Activated CD8-positive, alpha-beta T cell treated with anti-CD3 and anti-CD28 coated beads for 36 hours (primary cell): ENCODE measurements around the gene PTPN6. TPM values are rescaled to one million over a fixed set of nuclear protein-coding genes. Genes with fewer than 3 reads are reported as not detected.

Experiments
- ATAC-seq: fragments of 200-7000 bp; cut with Tn5 transposase; one replicate; pipeline ENCODE4 v1.10.0; 2021; ENCODE audit warnings: mild to moderate bottlenecking, moderate library complexity
- CTCF ChIA-PET: fragments of 350-600 bp; sonication (Branson Sonifier 250); formaldehyde crosslinking; loops from one replicate; lab custom pipeline; 2021; ENCODE audit warnings: antibody characterized with exemption; lab: Charles Lee
- POLR2A ChIA-PET: fragments of 350-600 bp; sonication (Branson Sonifier 250); formaldehyde crosslinking; loops from one replicate; lab custom pipeline; 2021; ENCODE audit warnings: antibody characterized with exemption; lab: Charles Lee
- DNase-seq: peaks from one replicate; pipeline ENCODE4 v3.0.0-alpha.2; 2020
- H3K27ac Mint-ChIP-seq: one replicate; pipeline ENCODE4 v1.8.0; 2021; ENCODE audit warnings: mild to moderate bottlenecking, mixed read lengths
- H3K27me3 Mint-ChIP-seq: one replicate; pipeline ENCODE4 v1.8.0; 2021; ENCODE audit warnings: mixed read lengths
- H3K36me3 Mint-ChIP-seq: one replicate; pipeline ENCODE4 v1.8.0; 2021; ENCODE audit warnings: low read depth, mixed read lengths
- H3K4me1 Mint-ChIP-seq: one replicate; pipeline ENCODE4 v1.8.0; 2021; ENCODE audit warnings: low read depth, mixed read lengths
- H3K4me3 Mint-ChIP-seq: one replicate; pipeline ENCODE4 v1.8.0; 2021; ENCODE audit warnings: mild to moderate bottlenecking, moderate library complexity, mixed read lengths
- H3K9me3 Mint-ChIP-seq: one replicate; pipeline ENCODE4 v1.8.0; 2021; ENCODE audit warnings: mixed read lengths
- intact Hi-C: fragments of 100-400 bp; cut with micrococcal nuclease; formaldehyde crosslinking; loops from one replicate; pipeline ENCODE4 v1.10.0; 2022
- total RNA-seq, 2 experiments: library from RNA; stranded (reverse); gene quantifications; one replicate each; pipeline ENCODE4 v1.2.3, GENCODE V29; 2021
- TF ChIP-seq, protein P1 (sequence below): fragments of 200-600 bp; IDR thresholded peaks from one replicate; pipeline ENCODE4 v1.8.0; 2022; ENCODE audit warnings: antibody characterized with exemption, mild to moderate bottlenecking

Gene PTPN6
- total RNA-seq, 2 experiments from 2014 or later = 485 to 489 TPM

DNA sequence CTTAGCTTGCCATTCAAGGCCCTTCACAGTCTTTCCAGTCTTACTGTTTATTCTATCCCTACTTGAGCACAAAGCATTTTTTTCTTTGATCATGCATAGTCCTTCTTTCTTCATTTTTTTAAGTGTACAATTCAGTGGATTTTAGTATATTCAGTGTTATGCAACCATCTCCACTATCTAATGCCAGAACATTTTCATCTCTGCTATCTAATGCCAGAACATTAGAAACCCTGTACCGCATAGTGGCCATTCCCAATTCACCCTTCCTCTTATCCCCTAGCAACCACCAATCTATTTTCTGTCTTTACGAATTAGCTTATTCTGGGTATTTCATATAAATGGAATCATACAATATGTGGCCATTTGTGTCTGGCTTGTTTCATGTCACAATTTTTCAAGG lies 53.7 kb downstream of the PTPN6 start:
- peaks cover 14% of the 10 kb centered on the region for H3K4me1 Mint-ChIP-seq
- no peak for ATAC-seq
- H3K36me3 Mint-ChIP-seq = peaks cover 16% of the 10 kb centered on the region
- no peaks in the 10 kb centered on the region for H3K9me3 Mint-ChIP-seq
- H3K4me3 Mint-ChIP-seq = no peak overlapping the region
- intact Hi-C loops = no loop called here
- no peak overlapping the region for H3K27ac Mint-ChIP-seq
- TF ChIP-seq, protein P1, sequence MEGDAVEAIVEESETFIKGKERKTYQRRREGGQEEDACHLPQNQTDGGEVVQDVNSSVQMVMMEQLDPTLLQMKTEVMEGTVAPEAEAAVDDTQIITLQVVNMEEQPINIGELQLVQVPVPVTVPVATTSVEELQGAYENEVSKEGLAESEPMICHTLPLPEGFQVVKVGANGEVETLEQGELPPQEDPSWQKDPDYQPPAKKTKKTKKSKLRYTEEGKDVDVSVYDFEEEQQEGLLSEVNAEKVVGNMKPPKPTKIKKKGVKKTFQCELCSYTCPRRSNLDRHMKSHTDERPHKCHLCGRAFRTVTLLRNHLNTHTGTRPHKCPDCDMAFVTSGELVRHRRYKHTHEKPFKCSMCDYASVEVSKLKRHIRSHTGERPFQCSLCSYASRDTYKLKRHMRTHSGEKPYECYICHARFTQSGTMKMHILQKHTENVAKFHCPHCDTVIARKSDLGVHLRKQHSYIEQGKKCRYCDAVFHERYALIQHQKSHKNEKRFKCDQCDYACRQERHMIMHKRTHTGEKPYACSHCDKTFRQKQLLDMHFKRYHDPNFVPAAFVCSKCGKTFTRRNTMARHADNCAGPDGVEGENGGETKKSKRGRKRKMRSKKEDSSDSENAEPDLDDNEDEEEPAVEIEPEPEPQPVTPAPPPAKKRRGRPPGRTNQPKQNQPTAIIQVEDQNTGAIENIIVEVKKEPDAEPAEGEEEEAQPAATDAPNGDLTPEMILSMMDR = no peak
- CTCF ChIA-PET = interaction anchor here (1.3 to 1.8 kb wide), 4 partner anchors 9 to 137 kb away, joined by 3 to 6 read pairs (median 4); partner anchors contain the start of gene LPCAT3
- POLR2A ChIA-PET = interaction anchor here (0.7 to 2.8 kb wide), 4 partner anchors 9 to 158 kb away, joined by 3 to 8 read pairs (median 3); partner anchors contain the start of gene LPCAT3
- no peak for DNase-seq
- no peaks in the 10 kb centered on the region for H3K27me3 Mint-ChIP-seq

- ATAC-seq (no peak), DNase-seq (no peak)
- intact Hi-C loops = no loop called here
- peaks cover 14% of the 10 kb centered on the region for H3K4me1 Mint-ChIP-seq
- no peak overlapping the region for H3K4me3 Mint-ChIP-seq
- TF ChIP-seq, protein P1 = no peak
- no peak overlapping the region for H3K27ac Mint-ChIP-seq
- no peaks in the 10 kb centered on the region for H3K27me3 Mint-ChIP-seq
- peaks cover 20% of the 10 kb centered on the region for H3K36me3 Mint-ChIP-seq
- ChIA-PET CTCF (interaction anchor here (1.3 to 1.5 kb wide), 2 partner anchors 9 to 137 kb away, joined by 3 to 6 read pairs; no protein-coding TSS in a partner anchor), POLR2A (interaction anchor here (1.5 to 2.8 kb wide), 2 partner anchors 10 to 13 kb away, joined by 3 to 8 read pairs; partner anchors contain the start of gene LPCAT3)
- no peaks in the 10 kb centered on the region for H3K9me3 Mint-ChIP-seq
These were observed 54.2 kb downstream of the PTPN6 start for GRCh38 chr12:7005311-7005710.

DNA sequence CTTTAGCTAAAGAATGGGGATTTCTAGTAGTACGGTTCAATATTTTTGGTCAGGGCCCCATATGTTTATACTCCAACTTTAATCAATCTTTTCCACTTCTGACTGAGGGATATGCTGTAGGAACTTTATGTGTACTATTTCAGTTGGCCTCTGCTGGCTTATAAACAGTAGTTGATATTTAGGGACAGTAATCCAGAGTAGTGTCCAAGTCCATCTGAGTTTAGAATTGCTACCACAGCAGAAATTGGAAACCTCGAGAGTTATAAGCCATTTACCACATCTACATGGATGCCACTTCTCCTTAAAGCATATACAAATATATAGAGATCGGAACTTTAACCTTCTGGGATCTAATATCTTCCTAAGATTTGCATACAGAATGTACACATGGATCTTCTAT lies 55.5 kb downstream of the PTPN6 start:
- no peak overlapping the region for H3K4me3 Mint-ChIP-seq
- peaks cover 14% of the 10 kb centered on the region for H3K4me1 Mint-ChIP-seq
- peaks cover 17% of the 10 kb centered on the region for H3K36me3 Mint-ChIP-seq
- ChIA-PET POLR2A (interaction anchor here (2.8 kb wide), 1 partner anchor 12 kb away, joined by 8 read pairs; the partner anchor contains the start of gene LPCAT3), CTCF (no interaction called here)
- no peak overlapping the region for H3K27ac Mint-ChIP-seq
- H3K9me3 Mint-ChIP-seq = no peaks in the 10 kb centered on the region
- ATAC-seq (no peak), DNase-seq (no peak)
- no peaks in the 10 kb centered on the region for H3K27me3 Mint-ChIP-seq
- intact Hi-C loops = no loop called here
- TF ChIP-seq, protein P1 = no peak

DNA sequence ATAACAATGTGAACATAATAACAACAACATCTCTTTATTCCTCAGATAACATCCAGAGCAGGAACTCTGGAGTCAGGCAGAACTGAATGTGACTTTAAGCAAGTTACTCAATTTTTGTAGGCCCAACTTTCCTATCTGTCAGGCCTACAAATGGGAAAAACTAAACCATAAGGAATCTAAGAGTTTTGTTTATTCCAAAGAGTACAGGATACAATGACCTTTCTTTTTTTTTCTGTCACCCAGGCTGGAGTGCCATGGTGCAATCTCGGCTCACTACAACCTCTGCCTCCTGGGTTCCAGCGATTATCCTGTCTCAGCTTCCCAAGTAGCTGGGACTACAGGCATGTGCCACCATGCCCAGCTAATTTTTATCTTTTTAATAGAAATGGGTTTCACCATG lies 57.7 kb downstream of the PTPN6 start:
- intact Hi-C loops = no loop called here
- no peak overlapping the region for H3K4me3 Mint-ChIP-seq

GRCh38 chr12:7009512-7009911 lies 58.4 kb downstream of the PTPN6 start:
- CTCF ChIA-PET = interaction anchor here (0.9 to 1.3 kb wide), 3 partner anchors 9 to 103 kb away, joined by 3 to 7 read pairs (median 4); partner anchors contain the start of gene LPCAT3
- POLR2A ChIA-PET = interaction anchor here (0.7 kb wide), 1 partner anchor 15 kb away, joined by 3 read pairs; no protein-coding TSS in a partner anchor
- DNase-seq = no peak
- Mint-ChIP-seq H3K27ac (no peak overlapping the region), H3K9me3 (no peaks in the 10 kb centered on the region), H3K36me3 (peaks cover 14% of the 10 kb centered on the region), H3K27me3 (no peaks in the 10 kb centered on the region), H3K4me1 (peaks cover 16% of the 10 kb centered on the region), H3K4me3 (no peak overlapping the region)
- TF ChIP-seq, protein P1 = no peak
- ATAC-seq = no peak
- intact Hi-C loops = no loop called here

More for the DNA sequence above, 57.7 kb downstream of the PTPN6 start:
- ChIA-PET POLR2A (interaction anchor here (1.7 kb wide), 1 partner anchor 9 kb away, joined by 9 read pairs; the partner anchor contains the start of gene LPCAT3), CTCF (interaction anchor here (0.9 to 1.4 kb wide), 3 partner anchors 9 to 18 kb away, joined by 3 read pairs; partner anchors contain the start of gene LPCAT3)
- Mint-ChIP-seq H3K36me3 (peaks cover 16% of the 10 kb centered on the region), H3K27me3 (no peaks in the 10 kb centered on the region), H3K27ac (no peak overlapping the region), H3K4me1 (peaks cover 17% of the 10 kb centered on the region), H3K9me3 (no peaks in the 10 kb centered on the region)
- TF ChIP-seq, protein P1 = no peak
- ATAC-seq = no peak
- no peak for DNase-seq
